ENCODE data around the gene ATP9B.
A peak's percentile ranks its signal among the peaks of the same experiment; 100 is the strongest.
"Not testable (repeated sequence)": the region's sequence is repeated elsewhere in the genome, so short reads cannot be mapped to it uniquely, and the experiment has no call there.

Gene ATP9B

DNA sequence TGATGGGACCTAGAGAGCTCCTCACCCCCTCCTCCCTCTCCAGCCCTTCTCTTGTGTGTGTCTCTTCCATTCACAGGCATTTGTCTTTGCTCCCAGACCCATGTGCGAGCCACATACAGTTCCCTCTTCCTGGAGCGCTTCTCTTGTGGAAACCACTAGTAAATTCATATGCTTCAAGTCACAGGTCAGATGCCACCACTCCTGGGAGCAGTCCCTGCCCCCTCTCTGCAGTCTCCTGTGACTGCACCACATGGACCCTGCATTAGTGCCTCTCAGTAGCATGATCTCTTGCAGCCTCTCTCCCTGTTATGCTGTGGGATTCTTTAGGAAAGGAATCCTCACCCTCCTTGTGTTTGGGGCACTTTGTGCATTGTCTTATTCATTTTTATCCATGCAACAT is 230.1 kb downstream of the ATP9B start:
- DNase-seq, result no peak

- DNase-seq, result no peak
Observed at GRCh38 chr18:79299711-79300110, 230.5 kb downstream of the ATP9B start.

- DNase-seq, result no peak
Observed at GRCh38 chr18:79300413-79300812, 231.2 kb downstream of the ATP9B start.

DNA sequence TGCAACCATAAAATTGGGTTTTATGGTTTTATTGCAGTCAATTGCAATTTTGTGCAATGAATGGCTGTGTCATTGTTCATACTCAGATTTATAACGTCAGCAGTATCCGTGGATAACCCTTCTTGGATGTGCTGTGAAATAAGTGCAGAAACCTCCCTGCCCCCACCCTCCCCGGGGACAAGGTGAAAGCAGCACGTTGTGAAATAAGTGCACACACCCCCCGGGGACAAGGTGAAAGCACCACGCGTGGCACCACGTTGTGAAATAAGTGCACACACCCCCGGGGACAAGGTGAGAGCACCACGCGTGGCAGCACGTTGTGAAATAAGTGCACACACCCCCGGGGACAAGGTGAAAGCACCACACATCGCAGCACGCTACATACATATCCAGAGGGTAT is 232.9 kb downstream of the ATP9B start:
- DNase-seq, result no peak

DNA sequence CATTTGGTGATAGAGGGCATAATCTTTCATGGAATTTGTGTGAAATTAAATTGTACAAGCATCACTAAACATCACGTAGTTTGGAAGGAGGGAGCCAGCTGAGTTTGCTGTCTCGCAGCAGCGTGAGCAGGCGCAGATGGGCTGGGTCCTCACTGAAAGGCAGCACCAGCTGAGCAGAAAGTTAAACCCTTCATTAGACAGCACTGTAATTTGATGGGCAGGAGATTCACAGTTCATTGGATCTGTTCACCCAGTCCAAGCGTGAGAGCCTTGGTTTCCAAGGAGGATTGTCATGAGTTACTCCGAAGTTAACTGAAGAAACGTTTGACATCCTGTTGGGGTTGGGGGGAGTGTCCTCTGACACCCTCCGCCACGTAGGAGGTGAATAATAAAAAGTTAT is 236.7 kb downstream of the ATP9B start:
- no peak for DNase-seq

- DNase-seq, result no peak
Observed at GRCh38 chr18:79309614-79310358, 240.6 kb downstream of the ATP9B start.

- DNase-seq, result no peak
Observed at GRCh38 chr18:79314838-79315388, 245.7 kb downstream of the ATP9B start.

GRCh38 chr18:79315596-79315995 is 246.4 kb downstream of the ATP9B start:
- peak; percentile 19 for DNase-seq

- no peak for DNase-seq
Observed at GRCh38 chr18:79317703-79318102, 248.5 kb downstream of the ATP9B start.

DNA sequence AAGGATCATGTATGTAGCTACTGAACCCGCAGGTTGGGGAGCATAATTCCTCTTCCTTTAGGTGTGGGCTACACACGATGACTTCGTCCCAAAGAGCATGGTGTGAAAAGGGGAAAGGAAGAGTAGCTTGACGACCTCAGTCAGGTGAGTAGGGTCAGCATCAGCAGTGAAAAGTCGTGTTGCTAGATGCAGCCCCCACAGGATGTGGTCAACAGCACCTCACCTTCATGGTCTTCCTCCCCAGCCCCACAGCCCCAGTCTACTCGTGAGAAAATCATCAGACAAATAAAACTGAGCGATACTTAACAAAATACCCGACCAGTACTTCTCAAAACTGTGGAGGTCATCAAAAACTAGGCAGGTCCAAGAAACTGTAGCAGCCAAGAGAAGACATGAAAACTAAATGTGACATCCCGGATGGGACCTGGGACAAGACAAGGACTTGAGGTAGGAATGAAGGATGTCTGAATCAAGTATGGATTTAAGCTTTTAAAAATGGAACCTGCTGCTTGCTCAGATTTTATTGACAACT is 249.0 kb downstream of the ATP9B start:
- DNase-seq, result no peak

DNA sequence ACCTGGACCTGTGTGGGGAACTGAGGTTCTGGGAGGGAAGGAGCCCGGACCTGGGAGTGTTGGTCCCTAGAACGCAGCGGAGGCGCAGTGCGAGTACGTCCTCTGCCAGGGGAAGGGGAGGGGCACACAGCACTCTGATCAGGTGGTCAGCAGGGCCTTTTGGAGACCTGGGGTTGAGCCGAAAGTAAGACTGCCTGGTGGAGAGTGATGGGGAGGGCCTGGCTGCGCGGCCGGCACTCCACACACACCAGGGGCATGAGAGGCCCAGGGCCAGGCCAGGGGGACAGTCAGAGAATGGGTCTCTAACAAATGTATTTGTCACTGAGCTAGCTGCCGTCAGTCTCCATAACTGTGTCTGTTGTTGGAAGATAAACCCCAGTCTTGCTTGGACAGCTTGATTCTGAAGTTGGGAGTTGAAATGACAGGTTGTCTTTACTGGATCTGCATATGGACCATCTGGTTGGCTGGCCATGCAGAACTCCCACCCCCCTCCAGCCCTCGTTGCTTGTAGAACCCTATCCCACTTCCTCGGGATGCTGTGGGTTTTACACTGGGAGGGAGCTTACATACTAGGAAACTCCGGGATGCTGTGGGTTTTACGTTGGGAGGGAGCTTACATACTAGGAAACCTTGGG is 251.1 kb downstream of the ATP9B start:
- no peak for DNase-seq

GRCh38 chr18:79321625-79322405 is 252.6 kb downstream of the ATP9B start:
- no peak for DNase-seq

DNA sequence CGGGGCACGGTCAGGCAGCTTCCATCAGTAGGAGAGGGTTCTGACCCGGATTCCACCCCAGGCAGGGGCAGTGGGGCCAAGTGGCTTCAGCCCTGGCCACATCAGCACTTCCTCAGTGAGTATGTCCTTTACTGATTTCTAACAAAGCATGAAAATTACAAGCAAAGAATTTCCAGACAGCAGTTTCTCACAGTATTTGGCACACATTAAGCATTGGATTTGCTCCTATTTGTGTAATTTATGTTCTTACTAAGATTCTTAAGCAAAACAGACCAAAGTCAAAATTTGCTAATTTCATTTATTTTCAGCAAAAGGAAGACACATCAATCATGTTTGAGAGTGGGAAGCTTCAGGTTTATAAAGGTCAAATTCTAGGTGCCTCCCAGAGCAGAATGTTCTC is 253.2 kb downstream of the ATP9B start:
- DNase-seq, result no peak

DNA sequence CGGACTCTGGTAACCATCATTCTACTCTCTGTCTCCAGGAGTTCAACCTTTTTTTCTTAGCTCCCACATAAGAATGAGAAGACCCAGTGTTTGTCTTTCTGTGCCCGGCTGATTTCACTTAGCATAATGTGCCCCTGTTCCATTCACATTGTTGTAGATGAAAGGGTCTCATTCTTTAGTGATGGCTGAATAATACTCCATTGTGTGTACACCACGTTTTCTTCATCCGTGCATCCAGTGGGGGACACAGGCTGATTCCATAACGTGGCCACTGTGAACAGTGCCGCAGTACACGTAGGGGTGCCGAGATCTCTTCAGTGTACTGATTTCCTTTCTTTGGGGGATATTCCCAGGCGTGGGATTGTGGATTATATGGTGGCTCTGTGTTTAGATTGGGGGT is 254.3 kb downstream of the ATP9B start:
- DNase-seq, result no peak

- no peak for DNase-seq
Observed at GRCh38 chr18:79326413-79327198, 257.4 kb downstream of the ATP9B start.

GRCh38 chr18:79327199-79327721 is 258.1 kb downstream of the ATP9B start:
- no peak for DNase-seq

- not testable (repeated sequence) for DNase-seq
Observed at GRCh38 chr18:79327915-79328314, 258.7 kb downstream of the ATP9B start.

GRCh38 chr18:79328887-79329286 is 259.7 kb downstream of the ATP9B start:
- DNase-seq, result no peak

GRCh38 chr18:79329786-79330185 is 260.6 kb downstream of the ATP9B start:
- no peak for DNase-seq

GRCh38 chr18:79332646-79333045 is 263.5 kb downstream of the ATP9B start:
- no peak for DNase-seq

- no peak for DNase-seq
Observed at GRCh38 chr18:79333046-79333445, 263.9 kb downstream of the ATP9B start.

All from NCI-H187 treated with DMSO at 0.1 percent for 48 hours (cell line).